GM18861 (cell line): Measurements from ENCODE around the gene MME.
"Not testable (repeated sequence)": the region's sequence is repeated elsewhere in the genome, so short reads cannot be mapped to it uniquely, and the experiment has no call there.

Experiments
- ATAC-seq: cut with Tn5 transposase; IDR thresholded peaks from one replicate; pipeline ENCODE4 v1.9.1; 2021; ENCODE audit not compliant: unreplicated experiment

MME gene

GRCh38 chr3:155190691-155191090 lies 110.6 kb downstream of the MME start:
- ATAC-seq, result no peak

DNA sequence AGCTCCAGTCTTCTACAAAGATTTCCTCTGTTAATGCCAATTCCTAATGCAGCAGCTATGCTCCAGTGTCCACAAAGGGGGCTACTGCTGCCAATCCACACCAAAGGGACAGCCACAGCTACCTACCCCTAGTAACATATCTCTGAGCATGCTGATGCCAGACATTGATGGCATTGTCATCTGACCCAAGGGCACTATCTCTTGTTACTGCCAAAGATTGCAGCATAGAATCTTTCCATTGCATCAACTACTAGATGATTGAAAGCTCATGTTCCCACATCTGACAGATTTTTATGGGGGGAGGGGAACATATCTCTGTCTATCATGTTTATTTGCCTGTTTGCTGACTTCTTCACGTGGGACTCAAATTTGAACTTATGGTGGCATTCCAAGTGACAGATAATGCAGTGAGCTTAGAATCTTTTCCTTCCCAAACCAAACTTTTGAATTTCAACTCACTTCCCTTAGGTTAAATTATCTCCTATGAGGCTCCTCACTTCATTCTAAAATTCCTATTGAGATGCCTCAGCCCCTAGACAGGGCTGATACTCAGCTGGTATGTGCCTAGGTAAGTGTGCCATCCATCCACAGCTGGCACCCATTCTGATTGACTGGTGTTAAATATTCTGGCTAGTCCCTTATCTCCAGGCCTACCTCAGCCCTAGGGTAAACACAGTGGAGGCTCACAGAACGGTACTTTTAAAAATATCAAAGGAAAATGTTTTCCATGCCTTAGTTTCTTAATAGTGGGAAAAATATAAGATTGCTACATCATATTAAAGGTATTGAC lies 113.0 kb downstream of the MME start:
- ATAC-seq, result no peak

DNA sequence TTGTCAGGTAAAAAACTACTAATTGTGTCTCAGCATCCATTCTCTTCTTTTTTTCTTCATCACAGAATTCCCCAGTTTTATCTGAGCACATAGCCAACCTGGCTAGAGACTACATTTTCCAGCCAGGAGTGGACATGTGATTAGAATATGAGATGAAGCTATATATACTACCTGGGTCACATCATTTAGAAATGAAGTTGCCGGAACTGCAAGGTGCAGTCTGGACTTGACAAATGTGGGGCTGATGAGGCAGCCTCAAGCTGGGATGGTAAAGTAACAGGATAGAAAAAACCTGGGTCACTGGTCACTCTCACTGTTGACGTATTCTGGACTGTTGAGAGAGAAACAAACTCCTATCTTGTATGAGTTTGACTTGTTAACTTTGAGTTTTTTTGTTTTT lies 113.7 kb downstream of the MME start:
- no peak for ATAC-seq

GRCh38 chr3:155194973-155195957 lies 115.1 kb downstream of the MME start:
- no peak for ATAC-seq

DNA sequence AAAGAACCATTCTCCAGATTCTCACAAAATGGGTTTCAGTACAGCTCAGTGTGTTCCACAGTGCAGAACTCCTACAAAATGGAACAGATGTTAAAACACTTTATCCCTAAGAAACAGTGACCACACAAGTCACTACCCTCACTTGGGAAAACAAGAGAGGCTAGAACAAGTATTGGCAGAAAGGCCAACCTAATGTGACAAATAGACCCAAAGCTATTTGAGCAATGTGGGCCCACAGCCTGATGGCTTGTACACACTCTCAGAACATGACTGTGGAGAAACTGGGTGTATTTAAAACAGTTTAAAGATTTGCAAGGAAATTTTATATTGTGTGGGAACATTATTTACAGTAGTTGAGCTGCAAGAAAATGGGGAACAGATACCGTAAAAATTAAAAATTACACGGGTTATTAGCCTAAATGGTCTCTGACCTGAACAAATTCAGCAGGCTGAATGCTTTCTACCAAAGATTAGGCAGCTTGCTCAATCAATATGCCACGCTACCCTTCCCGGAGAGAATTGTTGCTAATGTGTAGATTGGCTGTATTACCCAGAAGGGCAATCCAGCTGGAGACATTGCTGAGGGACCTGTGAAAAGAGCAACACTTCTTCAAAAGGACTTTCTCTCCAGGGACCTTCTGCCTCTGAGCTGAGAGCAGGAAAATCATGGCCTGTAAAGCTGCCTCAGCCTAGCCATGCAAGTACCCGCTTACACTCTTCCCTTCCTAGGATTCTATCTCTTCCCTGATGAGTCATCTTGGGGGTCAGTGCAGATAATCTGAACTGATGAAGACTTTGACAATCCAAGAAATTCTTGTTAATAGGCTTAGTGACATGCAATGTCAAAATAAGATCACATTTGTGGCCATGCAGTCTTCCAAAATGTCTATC lies 116.3 kb downstream of the MME start:
- ATAC-seq, result no peak

DNA sequence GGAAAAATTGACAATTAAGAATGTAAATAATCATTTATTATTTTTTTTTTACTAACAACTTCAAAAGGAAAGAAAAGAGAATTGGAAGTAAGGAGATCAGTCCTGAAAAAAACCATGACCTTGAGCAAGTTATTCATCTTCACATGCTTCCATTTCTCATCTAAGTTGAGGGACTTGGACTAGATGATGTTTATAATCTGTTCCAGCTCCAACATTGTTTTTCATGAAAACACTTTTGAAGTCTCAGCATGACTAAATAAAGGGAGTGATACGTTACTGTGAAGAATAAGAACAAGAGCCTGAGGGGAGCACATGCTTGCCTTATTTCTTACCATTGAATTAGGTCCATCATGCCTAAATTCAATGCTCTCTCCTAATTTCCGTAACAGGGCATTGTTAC lies 117.7 kb downstream of the MME start:
- no peak for ATAC-seq

- no peak for ATAC-seq
Measured at GRCh38 chr3:155202626-155203025, 122.5 kb downstream of the MME start.

GRCh38 chr3:155204851-155205250 lies 124.7 kb downstream of the MME start:
- ATAC-seq, result no peak

DNA sequence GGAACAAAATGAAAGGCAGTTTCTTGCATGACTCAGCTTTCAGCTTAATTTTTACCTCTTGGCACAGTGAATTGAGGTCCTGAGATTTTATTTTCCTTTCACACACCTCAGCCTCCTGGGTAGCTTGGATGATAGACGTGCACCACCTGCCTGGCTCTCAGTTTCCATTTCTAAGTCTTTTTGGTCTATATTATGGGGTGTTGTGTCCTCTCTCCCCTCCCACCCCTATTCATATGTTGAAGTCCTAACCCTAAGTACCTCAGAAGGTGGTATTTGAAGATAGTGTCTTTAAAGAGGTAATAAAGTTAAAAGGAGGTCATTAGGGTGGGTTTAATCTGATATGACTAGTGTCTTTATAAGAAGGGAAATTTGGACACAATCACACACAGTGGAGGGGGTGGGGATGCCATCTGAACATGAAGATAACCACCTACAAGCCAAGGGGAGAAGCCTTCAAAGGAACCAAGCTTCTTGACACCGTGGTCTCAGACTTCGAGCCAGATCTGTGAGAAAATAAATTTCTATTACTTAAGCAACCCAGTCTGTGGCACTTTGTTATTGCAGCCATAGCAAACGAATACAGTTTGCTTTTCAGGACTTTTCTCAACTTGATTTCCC lies 128.2 kb downstream of the MME start:
- ATAC-seq, result no peak

DNA sequence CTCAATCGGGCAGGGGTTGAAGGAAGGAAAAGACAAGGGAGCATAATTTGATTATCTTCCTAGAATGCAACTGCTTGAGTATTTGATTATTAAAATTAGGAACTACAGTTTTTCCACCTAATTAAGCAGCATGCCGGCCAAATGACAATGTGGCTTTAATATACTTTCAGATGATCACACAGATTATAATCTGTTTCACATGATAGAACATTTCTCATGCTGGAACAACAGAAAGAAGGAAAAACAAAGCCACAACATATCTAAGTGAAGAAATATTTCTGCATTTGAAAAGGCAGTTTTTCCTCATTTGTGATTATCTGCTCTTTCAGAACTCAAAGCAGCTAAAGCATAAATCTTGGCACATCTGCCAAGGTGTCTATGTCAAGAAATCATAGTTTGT lies 130.6 kb downstream of the MME start:
- ATAC-seq, result no peak

- ATAC-seq, result no peak
Measured at GRCh38 chr3:155211266-155211665, 131.1 kb downstream of the MME start.

DNA sequence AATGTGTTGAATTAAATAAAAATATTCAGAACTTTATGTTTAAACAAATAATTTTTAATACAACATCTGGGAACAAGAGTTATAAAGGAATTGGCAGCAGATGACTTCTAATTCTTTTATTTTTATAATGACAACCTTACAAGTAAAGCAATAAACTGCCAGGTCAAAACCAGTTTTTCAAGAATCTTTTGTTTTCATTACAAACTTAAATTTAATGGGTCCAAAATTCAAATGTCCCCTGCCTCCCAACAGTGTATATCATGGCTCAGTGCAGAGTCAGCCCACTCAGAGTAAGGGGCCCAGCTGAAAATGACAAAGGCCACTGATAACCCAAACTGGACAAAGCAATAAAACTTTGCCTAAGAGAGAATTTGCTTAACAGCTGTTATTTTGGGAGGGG lies 131.8 kb downstream of the MME start:
- ATAC-seq, result no peak

- not testable (repeated sequence) for ATAC-seq
Measured at GRCh38 chr3:155216007-155216406, 135.9 kb downstream of the MME start.

DNA sequence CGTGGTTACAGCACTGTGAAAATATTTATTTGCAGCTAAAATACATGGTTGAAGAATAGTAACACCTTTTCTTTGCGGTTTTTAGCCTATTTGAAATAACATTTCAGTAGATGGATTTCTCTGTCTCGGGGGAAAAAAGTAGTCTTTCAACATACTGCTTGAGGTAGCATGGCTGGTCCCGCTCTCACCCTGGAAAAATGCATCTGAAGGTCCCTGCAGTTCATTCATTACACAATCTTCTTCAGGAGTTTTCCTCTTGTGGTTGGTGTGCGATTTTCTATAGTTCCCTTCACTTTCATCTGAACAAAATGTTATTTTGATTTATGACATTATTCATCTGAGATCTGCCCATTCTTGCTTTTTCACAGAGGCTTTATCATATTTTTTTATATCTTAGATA lies 137.5 kb downstream of the MME start:
- ATAC-seq, result no peak

DNA sequence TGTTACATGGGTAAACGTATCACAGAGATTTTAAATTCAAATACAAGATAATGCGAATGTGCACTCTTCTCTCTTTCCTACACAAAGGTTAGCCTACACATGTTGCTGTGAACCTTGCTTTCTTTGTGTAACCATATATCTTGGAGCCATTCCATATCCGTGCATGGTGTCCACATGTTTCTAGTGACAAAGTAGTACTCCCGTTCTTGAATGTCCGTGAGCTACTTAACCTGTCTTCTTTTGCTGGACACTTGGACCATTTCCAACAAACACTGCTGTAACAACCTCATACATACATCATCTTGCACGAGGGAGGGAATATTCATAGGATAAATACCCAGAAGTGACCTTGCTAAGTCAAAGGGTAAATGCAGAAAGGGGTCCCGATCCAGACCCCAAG lies 138.3 kb downstream of the MME start:
- ATAC-seq, result no peak

DNA sequence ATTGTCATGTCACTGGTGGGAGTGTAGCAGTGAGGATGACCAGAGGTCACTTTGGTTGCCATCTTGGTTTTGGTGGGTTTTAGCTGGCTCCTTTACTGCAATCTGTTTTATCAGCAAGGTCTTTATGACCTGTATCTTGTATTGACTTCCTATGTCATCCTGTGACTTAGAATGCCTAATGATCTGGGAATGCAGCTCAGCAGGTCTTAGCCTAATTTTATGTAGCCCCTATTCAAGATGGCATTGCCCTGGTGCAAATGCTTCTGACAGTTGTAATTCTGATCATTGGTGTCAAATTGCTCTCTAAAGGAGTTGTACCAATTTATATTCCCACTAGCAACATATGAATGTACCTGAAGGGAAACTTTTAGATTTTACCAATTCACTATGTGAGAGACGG lies 139.0 kb downstream of the MME start:
- no peak for ATAC-seq

DNA sequence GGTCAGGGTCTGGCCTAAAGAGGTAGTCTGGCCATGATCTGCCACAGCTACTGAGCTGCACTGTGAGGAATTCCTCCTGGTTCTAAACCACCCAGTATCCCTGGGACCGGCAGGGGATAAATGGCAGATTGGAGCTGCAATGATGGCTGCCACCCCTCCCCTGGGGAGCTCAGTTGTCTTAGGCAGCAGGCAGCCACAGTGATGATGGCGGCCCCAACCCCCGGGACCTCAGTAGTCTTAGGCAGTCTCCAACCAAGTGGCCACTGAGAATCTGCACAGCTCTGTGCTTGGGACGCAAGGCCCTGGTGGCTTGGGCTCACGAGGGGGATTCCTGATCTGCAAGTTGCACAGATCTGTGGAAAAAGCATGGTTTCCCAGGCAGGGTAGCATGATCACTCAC lies 145.3 kb downstream of the MME start:
- no peak for ATAC-seq

DNA sequence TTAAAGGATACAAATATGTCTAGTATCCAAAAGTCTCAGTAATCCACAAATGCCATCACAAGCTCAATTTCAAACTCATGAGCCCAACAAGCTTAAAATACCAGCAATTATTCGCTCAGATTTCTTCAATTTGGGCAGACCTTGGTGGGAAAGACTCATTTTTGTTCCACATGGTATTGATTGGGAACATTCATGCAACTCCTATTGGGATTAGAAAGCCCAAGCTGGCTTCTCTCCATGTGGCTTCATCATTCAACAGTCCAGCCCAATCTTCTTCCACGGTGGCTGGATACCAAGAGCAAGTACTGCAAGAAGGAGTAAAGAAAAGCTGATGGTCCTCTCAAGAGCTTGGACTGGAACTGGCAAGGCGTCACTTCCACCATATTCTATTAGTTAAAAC lies 147.0 kb downstream of the MME start:
- no peak for ATAC-seq

- no peak for ATAC-seq
Measured at GRCh38 chr3:155228676-155229075, 148.6 kb downstream of the MME start.

GRCh38 chr3:155229086-155229485 lies 149.0 kb downstream of the MME start:
- ATAC-seq, result no peak

- no peak for ATAC-seq
Measured at GRCh38 chr3:155230382-155230781, 150.3 kb downstream of the MME start.
